ENCODE measurements around the gene FHOD3.
"Not testable (repeated sequence)": the region's sequence is repeated elsewhere in the genome, so short reads cannot be mapped to it uniquely, and the experiment has no call there.

FHOD3 gene

DNA sequence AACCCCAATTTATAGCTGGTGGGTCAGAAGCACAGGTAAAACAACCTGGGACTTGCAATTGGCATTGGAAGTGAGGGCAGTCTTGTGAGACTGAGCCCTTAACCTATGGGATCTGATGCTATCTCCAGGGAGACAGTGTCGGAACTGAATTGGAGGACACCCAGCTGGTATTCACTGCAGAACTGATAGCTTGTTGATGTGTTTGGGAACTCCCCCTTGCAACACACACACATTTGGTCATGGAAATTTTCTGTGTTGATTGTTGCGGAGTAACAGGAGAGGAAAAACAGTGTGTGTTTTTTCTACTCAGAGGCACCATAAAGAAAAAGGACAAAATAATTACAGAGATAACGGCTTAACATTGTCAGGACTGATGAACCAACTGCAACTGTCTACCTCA lies 515.2 kb downstream of the FHOD3 start:
- DNase-seq (ENCODE audit: extremely low read depth, low read depth) = no peak
- no peak overlapping the region for H3K4me3 ChIP-seq (replicated peaks; ENCODE audit: low read depth, low read length)
- TF ChIP-seq CTCF (IDR thresholded peaks at IDR 0.05; ENCODE audit: low read depth, low read length, missing control alignments) = no peak

GRCh38 chr18:36813101-36813775 lies 515.7 kb downstream of the FHOD3 start:
- no peak for TF ChIP-seq CTCF (IDR thresholded peaks at IDR 0.05; ENCODE audit: low read depth, low read length, missing control alignments)
- no peak for DNase-seq (ENCODE audit: extremely low read depth, low read depth)
- no peak overlapping the region for H3K4me3 ChIP-seq (replicated peaks; ENCODE audit: low read depth, low read length)

DNA sequence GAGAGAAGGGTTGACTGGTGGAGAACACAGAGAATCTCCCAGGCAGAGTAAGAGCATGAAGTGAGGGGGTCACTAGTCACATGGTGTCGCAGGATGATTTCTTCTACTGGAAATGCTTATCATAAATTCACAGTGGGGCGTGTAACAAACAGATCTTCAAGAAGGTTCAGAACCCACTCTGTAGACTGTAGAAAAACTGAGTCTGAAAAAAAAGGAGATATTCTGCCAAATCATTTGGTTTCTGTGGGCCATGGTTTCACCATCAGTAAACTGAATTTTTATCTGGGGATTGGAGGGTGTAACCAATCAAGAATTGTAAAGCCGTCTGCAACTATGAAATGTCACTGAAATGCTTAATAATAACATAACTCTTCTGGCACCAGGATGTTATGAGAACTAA lies 516.3 kb downstream of the FHOD3 start:
- DNase-seq (ENCODE audit: extremely low read depth, low read depth) = no peak
- H3K4me3 ChIP-seq (replicated peaks; ENCODE audit: low read depth, low read length) = no peak overlapping the region
- no peak for TF ChIP-seq CTCF (IDR thresholded peaks at IDR 0.05; ENCODE audit: low read depth, low read length, missing control alignments)

- no peak for DNase-seq (ENCODE audit: extremely low read depth, low read depth)
- no peak for TF ChIP-seq CTCF (IDR thresholded peaks at IDR 0.05; ENCODE audit: low read depth, low read length, missing control alignments)
- H3K4me3 ChIP-seq (replicated peaks; ENCODE audit: low read depth, low read length) = no peak overlapping the region
Measured at GRCh38 chr18:36814994-36815393, 517.5 kb downstream of the FHOD3 start.

- not testable (repeated sequence) for DNase-seq (ENCODE audit: extremely low read depth, low read depth); H3K4me3 ChIP-seq (replicated peaks; ENCODE audit: low read depth, low read length)
Measured at GRCh38 chr18:36816096-36816495, 518.6 kb downstream of the FHOD3 start.

DNA sequence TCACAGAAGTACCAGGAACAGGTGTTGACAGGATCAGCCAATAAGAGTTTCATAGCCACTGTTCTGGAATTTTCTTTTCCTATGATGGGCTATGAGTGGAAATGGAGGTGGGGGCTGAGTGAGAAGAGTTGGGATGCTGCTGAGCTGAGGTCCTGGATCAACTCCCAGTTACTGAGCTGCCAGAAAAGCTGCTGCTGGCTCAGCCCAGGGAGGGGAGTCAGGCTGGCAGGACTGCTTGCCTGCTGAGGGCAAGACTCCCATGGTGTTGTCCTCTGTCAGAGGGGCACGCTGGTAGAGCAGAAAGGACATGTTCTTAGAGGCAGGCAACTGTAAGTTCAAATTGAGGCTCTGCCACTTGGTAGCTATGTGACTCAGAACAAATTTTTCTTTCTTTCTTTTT lies 519.5 kb downstream of the FHOD3 start:
- no peak overlapping the region for H3K4me3 ChIP-seq (replicated peaks; ENCODE audit: low read depth, low read length)
- no peak for DNase-seq (ENCODE audit: extremely low read depth, low read depth)
- TF ChIP-seq CTCF (IDR thresholded peaks at IDR 0.05; ENCODE audit: low read depth, low read length, missing control alignments) = no peak

DNA sequence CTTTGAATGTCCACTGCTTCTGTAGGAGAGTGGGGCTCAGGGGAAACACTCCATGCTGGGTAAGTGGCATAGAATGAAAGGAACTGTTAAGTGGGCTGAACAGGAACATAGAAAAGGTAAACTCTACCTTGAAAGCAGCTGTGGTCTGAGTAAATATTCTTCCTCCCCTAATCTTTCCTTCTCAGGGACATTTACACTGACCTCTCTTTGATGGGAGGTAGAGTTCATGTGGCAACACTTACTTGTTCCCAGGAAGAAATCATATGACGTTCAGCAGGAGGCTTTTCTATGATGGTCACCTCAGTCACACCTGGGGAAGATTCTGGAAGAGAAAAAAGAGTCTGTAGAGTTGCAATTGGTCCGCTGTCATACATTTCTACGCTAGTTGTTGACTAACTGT lies 521.1 kb downstream of the FHOD3 start:
- DNase-seq (ENCODE audit: extremely low read depth, low read depth) = no peak
- no peak for TF ChIP-seq CTCF (IDR thresholded peaks at IDR 0.05; ENCODE audit: low read depth, low read length, missing control alignments)
- no peak overlapping the region for H3K4me3 ChIP-seq (replicated peaks; ENCODE audit: low read depth, low read length)

All from HFF-Myc (cell line).